Epithelial cell of esophagus (primary cell): Measurements from ENCODE around the gene SPRR3.

ENCODE experiments used
- DNase-seq: peaks from one replicate; pipeline ENCODE4 v3.0.0; 2010; ENCODE audit warnings: low read depth
- H3K4me3 ChIP-seq: 2 replicates; pipeline ENCODE4 v1.5.1; 2011; ENCODE audit warnings: mild to moderate bottlenecking, low read length, control low read depth
- CTCF ChIP-seq: IDR thresholded peaks from 2 replicates; pipeline ENCODE4 v1.5.1; 2011; ENCODE audit warnings: low read depth, mild to moderate bottlenecking, low read length, control low read depth, inconsistent platforms; ENCODE audit not compliant: insufficient read depth; ENCODE audit errors: missing control alignments

The SPRR3 gene

DNA sequence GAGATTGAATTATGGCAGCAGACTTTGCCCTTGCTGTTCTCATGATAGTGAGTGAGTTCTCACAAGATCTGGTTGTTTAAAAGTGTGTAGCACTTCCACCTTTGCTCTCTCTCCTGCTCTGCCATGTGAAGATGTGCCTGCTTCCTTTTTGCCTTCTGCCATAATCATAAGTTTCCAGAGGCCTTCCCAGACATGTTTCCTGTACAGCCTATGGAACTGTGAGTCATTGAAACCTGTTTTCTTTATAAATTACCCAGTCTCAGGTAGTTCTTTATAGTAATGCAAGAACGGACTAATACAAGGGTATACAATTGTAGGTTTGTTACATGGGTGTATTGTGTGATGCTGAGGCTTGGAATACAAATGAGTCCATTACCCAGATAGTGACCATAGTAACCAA lies 33.7 kb downstream of the SPRR3 start:
- no peak for TF ChIP-seq CTCF
- DNase-seq = peak; percentile 68
- no peak overlapping the region for H3K4me3 ChIP-seq

GRCh38 chr1:153040950-153041631 lies 39.5 kb downstream of the SPRR3 start, which contains the start of gene SPRR2D:
TSS of gene SPRR2D (minus strand) at chr1:153041120. CDS start at chr1:153040346, 774 bp downstream.
- no peak for TF ChIP-seq CTCF
- peak; percentile 77 for DNase-seq

DNA sequence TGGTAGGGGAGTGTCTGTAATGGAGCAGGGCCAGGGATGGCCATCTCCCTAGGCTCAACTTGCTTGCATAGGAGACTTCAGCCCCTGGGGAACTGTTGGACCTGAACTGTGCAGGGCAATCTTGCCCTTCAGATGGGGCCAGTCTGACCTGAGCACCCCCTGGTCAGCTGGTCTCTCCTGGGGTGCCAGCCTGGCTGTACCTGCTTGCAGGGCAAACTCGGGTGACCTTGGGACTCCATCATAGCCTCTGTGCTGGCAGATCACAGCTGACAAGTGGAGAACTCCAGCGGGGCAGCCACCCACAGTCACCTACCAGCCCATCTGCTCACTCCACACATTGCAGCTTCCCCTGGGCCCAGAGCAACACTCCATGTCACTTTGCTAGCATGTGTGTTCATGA lies 47.7 kb downstream of the SPRR3 start:
- no peak for TF ChIP-seq CTCF
- H3K4me3 ChIP-seq = no peak overlapping the region
- DNase-seq = no peak

More at GRCh38 chr1:153040950-153041631, 39.5 kb downstream of the SPRR3 start, which contains the start of gene SPRR2D:
- no peak within 1 kb of the TSS for H3K4me3 ChIP-seq
